ENCODE data around the gene MAML3. TPM values are rescaled to one million over a fixed set of nuclear protein-coding genes. Genes with fewer than 3 reads are reported as not detected.

Gene MAML3
- total and polyA plus RNA-seq, 2 experiments from 2014 or later, result 4.1 to 11.2 TPM

DNA sequence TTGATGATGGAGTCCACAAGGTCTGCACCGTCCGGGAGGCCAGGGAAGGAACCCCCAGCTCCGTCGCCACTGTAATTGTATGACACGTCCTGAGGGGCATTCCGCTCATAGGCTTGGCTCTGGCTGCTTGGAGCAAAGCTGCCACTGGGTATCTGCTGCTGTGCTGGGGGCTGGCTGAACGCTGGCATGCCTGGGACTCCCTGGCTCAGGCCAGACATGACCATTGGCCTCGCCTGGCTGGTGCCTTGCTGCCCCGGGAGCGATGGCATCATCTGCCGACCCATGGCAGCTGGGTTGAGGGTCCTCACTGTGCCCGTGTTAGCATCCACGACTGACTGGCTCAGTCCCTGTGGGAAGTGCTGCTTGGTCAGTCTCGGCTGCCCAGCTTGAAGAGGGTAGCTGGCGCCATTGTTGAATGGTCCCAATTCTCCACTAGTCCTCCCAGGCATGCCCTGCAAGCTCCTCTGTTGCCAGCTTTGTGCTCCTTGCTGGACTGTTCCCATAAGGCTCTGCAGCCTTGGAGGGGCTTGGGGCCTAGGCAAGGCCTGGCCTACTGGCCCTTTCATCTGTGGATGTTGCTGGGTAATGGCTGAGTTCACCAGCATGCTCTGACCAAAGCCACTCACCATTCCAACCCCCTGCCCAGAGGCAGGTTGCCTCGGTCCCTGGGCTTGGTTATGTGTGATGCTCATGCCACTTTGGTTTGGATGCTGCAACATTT is 434.4 kb downstream of the MAML3 start:
- Histone ChIP-seq H3K9me2 (replicated peaks; ENCODE audit: insufficient read depth) (no peaks in the 10 kb centered on the region), H3K79me2 (no peaks in the 10 kb centered on the region), H3K4me3 (no peak overlapping the region), H3K27me3 (no peaks in the 10 kb centered on the region), H4K20me1 (ENCODE audit: insufficient read depth, poor library complexity, severe bottlenecking) (no peaks in the 10 kb centered on the region), H3K36me3 (replicated peaks; ENCODE audit: insufficient read depth, low read depth) (no peaks in the 10 kb centered on the region), H3K4me1 (ENCODE audit: insufficient read depth) (no peaks in the 10 kb centered on the region), H3K27ac (no peak overlapping the region), H2AFZ (no peak overlapping the region), H3K4me2 (no peak overlapping the region), H3K9me3 (ENCODE audit: low read depth) (no peaks in the 10 kb centered on the region)
- TF ChIP-seq EZH2 (IDR thresholded peaks at IDR 0.05; ENCODE audit: borderline replicate concordance) (no peak), EZH2phosphoT487 (IDR thresholded peaks at IDR 0.05; ENCODE audit: low read depth, severe bottlenecking, unreplicated experiment) (no peak)
- TF ChIP-seq, protein P1, sequence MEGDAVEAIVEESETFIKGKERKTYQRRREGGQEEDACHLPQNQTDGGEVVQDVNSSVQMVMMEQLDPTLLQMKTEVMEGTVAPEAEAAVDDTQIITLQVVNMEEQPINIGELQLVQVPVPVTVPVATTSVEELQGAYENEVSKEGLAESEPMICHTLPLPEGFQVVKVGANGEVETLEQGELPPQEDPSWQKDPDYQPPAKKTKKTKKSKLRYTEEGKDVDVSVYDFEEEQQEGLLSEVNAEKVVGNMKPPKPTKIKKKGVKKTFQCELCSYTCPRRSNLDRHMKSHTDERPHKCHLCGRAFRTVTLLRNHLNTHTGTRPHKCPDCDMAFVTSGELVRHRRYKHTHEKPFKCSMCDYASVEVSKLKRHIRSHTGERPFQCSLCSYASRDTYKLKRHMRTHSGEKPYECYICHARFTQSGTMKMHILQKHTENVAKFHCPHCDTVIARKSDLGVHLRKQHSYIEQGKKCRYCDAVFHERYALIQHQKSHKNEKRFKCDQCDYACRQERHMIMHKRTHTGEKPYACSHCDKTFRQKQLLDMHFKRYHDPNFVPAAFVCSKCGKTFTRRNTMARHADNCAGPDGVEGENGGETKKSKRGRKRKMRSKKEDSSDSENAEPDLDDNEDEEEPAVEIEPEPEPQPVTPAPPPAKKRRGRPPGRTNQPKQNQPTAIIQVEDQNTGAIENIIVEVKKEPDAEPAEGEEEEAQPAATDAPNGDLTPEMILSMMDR (IDR thresholded peaks at IDR 0.05; ENCODE audit: poor library complexity), result no peak
- DNase-seq (ENCODE audit: low spot score), result no peak
- WGBS (ENCODE audit: low lambda C conversion rate, missing lambda C conversion rate), result 98% methylated on average over 16 of the region's 16 CpGs

DNA sequence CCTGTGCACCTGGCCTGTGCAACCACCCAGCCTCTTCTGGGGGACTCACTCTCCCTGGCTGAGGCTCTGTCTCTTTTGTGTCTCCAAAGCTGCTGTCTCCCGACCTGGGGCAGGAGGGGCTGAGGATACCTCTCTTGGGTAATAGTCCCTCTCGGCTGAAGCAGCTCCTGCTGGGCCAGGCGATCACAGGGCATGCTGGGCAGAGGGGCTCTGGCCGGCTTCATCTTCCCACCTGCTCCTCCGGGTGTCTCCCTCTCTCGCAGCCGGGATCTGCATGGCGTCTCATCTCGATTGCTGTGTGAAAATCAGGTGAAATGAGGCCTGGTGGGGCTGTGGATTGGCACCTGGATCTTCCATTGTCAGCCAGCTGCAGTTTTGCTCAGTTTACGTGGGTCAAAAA is 435.2 kb downstream of the MAML3 start:
- TF ChIP-seq EZH2 (IDR thresholded peaks at IDR 0.05; ENCODE audit: borderline replicate concordance), result no peak
- TF ChIP-seq EZH2phosphoT487 (IDR thresholded peaks at IDR 0.05; ENCODE audit: low read depth, severe bottlenecking, unreplicated experiment), result no peak
- TF ChIP-seq, protein P1 (IDR thresholded peaks at IDR 0.05; ENCODE audit: poor library complexity), result no peak
- 89% methylated on average over 10 of the region's 10 CpGs for WGBS (ENCODE audit: low lambda C conversion rate, missing lambda C conversion rate)
- Histone ChIP-seq H4K20me1 (ENCODE audit: insufficient read depth, poor library complexity, severe bottlenecking) (no peaks in the 10 kb centered on the region), H3K4me2 (no peak overlapping the region), H2AFZ (no peak overlapping the region), H3K4me3 (no peak overlapping the region), H3K9me2 (replicated peaks; ENCODE audit: insufficient read depth) (no peaks in the 10 kb centered on the region), H3K79me2 (no peaks in the 10 kb centered on the region), H3K27me3 (no peaks in the 10 kb centered on the region), H3K9me3 (ENCODE audit: low read depth) (no peaks in the 10 kb centered on the region), H3K36me3 (replicated peaks; ENCODE audit: insufficient read depth, low read depth) (no peaks in the 10 kb centered on the region), H3K27ac (no peak overlapping the region), H3K4me1 (ENCODE audit: insufficient read depth) (no peaks in the 10 kb centered on the region)
- DNase-seq (ENCODE audit: low spot score), result no peak

DNA sequence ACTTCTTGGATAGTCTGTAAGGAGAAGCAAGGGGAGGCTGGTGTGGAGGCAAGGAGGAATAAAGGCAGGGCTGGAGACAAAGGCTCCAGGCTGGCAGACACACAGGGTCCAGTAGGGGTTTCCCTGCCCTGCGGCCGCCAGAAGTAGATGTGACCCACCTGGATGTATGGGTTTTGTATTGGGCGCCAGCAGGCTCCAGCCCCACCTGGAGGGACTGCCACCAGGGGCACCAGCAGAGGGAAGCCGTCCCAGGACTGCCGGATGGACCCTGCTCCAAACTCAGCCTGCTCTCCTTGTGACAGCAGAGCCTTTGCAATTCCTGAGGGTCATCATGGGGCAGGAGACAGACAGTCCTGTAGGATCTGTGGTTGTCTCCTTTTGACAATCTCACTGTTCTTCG is 435.6 kb downstream of the MAML3 start:
- Histone ChIP-seq H3K79me2 (no peaks in the 10 kb centered on the region), H2AFZ (no peak overlapping the region), H3K4me2 (no peak overlapping the region), H4K20me1 (ENCODE audit: insufficient read depth, poor library complexity, severe bottlenecking) (no peaks in the 10 kb centered on the region), H3K4me1 (ENCODE audit: insufficient read depth) (no peaks in the 10 kb centered on the region), H3K27ac (no peak overlapping the region), H3K9me3 (ENCODE audit: low read depth) (no peaks in the 10 kb centered on the region), H3K4me3 (no peak overlapping the region), H3K36me3 (replicated peaks; ENCODE audit: insufficient read depth, low read depth) (no peaks in the 10 kb centered on the region), H3K9me2 (replicated peaks; ENCODE audit: insufficient read depth) (no peaks in the 10 kb centered on the region), H3K27me3 (no peaks in the 10 kb centered on the region)
- WGBS (ENCODE audit: low lambda C conversion rate, missing lambda C conversion rate), result 90% methylated on average over 6 of the region's 6 CpGs
- TF ChIP-seq, protein P1 (IDR thresholded peaks at IDR 0.05; ENCODE audit: poor library complexity), result no peak
- TF ChIP-seq EZH2phosphoT487 (IDR thresholded peaks at IDR 0.05; ENCODE audit: low read depth, severe bottlenecking, unreplicated experiment) (no peak), EZH2 (IDR thresholded peaks at IDR 0.05; ENCODE audit: borderline replicate concordance) (no peak)
- DNase-seq (ENCODE audit: low spot score), result no peak

All from hepatocyte (in vitro differentiated cells).